Activated naive CD8-positive, alpha-beta T cell (primary cell): ENCODE data around the gene BCKDHA.

Source experiments
- H3K27ac Mint-ChIP-seq: one replicate; pipeline ENCODE4 v1.8.0; 2021; ENCODE audit warnings: mixed read lengths
- H3K27me3 Mint-ChIP-seq: one replicate; pipeline ENCODE4 v1.8.0; 2021; ENCODE audit warnings: mixed read lengths
- H3K36me3 Mint-ChIP-seq: one replicate; pipeline ENCODE4 v1.8.0; 2021; ENCODE audit warnings: mixed read lengths
- H3K4me1 Mint-ChIP-seq: one replicate; pipeline ENCODE4 v1.8.0; 2021; ENCODE audit warnings: low read depth, mixed read lengths
- H3K4me3 Mint-ChIP-seq: one replicate; pipeline ENCODE4 v1.8.0; 2021; ENCODE audit warnings: mild to moderate bottlenecking, mixed read lengths
- H3K9me3 Mint-ChIP-seq: one replicate; pipeline ENCODE4 v1.8.0; 2021; ENCODE audit warnings: low read depth, mixed read lengths

The BCKDHA gene

DNA sequence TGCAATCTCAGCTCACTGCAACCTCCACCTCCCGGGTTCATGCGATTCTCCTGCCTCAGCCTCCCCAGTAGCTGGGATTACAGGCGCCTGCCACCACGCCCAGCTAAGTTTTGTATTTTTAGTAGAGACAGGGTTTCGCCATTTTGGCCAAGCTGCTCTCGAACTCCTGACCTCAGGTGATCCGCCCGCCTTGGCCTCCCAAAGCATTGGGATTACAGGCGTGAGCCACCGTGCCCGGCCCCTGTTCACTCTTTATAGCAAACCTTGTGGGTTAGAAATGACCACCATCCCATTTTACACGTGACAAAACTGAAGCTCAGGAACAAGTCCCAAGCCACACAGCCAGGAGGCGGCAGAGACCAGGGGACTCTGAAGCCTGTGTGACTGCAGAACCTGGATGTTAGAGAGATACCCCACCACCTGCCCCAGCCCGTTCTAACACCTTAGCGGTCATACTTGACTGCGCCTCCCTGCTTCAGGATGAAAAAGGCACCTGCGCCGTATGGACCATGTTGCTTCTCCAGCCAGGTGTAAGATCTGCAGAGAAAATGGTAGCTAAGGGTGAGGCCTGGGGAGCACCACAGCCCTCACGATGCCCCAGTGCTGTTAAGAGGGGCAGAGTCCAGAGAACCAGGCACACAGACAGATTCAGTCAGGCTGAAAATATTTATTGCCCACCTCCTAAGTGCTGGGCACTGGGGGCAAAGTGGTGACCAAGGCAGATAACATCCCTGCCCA lies 38.5 kb downstream of the BCKDHA start:
- H3K4me3 Mint-ChIP-seq: no peak overlapping the region
- no peaks in the 10 kb centered on the region for H3K9me3 Mint-ChIP-seq
- H3K36me3 Mint-ChIP-seq: peaks cover 4% of the 10 kb centered on the region
- no peaks in the 10 kb centered on the region for H3K27me3 Mint-ChIP-seq
- H3K4me1 Mint-ChIP-seq: peaks cover 11% of the 10 kb centered on the region
- no peak overlapping the region for H3K27ac Mint-ChIP-seq

DNA sequence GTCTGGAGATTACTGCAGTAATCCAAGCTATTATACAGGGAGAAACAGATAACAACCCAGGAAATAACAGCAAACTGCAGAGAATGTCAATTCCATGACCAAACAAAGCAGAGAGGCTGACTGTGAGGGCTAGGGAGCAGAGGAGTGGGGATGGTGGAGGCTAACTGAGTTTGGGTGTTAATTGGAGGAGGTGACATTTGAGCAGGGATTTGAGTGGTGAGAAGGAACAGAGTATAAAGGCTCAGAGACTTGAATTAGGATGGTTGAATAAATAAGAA lies 39.0 kb downstream of the BCKDHA start:
- Mint-ChIP-seq H3K4me1 (peaks cover 11% of the 10 kb centered on the region), H3K9me3 (no peaks in the 10 kb centered on the region), H3K4me3 (no peak overlapping the region), H3K27ac (no peak overlapping the region), H3K27me3 (no peaks in the 10 kb centered on the region), H3K36me3 (peaks cover 4% of the 10 kb centered on the region)

DNA sequence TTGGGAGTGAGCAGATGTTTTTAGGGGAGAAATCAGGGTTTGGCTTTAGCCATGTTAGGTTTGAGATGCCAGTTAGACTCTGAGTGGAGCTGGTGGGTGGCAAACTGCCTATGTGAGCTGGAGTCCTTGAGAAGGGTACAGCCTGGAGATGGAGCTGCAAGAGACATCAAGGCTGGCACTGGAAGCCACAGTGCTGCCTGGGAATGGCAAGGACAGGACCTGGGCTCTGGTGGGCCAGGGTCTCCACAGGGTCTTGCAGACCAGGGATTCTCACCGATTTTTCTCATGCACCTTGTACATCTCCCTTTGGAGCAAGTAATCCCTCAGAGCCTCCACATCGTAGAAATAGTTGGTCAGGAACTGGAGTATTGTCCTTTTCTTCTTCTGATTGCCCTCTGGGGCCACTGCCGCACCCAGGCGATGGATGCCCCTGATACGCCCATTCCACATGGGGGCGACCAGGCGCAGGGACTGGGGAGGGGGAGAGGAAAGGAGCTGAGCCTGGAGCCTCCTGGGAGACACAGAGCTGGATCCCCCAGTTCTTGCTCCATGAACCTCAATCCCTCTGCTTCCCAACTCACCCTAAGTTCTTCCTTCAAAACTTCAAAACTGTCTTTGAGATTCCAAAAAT lies 40.4 kb downstream of the BCKDHA start:
- Mint-ChIP-seq H3K36me3 (no peaks in the 10 kb centered on the region), H3K27ac (peak overlapping the region; percentile 50), H3K4me3 (no peak overlapping the region), H3K4me1 (peaks cover 11% of the 10 kb centered on the region), H3K27me3 (no peaks in the 10 kb centered on the region), H3K9me3 (no peaks in the 10 kb centered on the region)

DNA sequence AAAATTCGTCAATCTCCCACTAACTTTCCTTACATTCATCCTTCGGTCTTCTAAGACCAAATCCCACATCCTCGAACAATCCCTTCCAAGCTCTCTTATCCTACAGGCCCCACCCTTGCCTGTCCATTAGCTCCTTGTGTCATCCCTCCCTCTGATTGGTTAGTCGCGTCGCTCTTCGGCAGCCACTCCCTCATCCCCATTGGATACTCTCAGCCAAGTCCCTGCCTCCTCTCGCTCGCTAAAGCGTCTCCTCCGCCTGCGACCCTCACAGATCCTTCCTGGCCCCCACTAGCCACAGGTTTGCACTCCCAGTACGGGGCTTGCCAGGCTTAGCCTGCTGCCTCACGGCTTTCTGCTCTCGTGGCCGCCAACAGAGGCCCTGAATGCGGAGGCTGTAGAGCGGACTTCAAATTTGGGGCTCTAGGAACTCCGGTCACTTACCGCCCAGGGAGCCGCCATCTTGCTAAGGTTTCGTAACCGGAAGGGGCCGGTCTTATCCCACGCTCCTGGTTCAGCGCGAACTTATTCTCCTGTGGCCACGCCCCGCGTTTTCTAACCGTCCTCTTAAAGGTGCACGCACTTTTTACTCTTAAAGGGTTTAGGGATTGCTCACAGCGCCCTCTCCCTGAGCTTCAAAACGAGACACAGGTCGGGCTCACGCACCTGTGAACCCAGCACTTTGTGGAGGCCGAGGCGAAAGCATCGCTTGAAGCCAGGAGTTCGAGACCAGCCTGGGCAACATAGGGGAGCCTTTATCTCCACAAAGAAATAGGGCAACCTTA lies 42.0 kb downstream of the BCKDHA start, which contains the start of gene DMAC2:
Gene DMAC2, minus strand, starts transcription at position 472 of the 782 bp plus-strand sequence. Its CDS starts 13 bp downstream, at position 459.
- Mint-ChIP-seq H3K27ac (no peak within 1 kb of the TSS), H3K36me3 (no peaks in the 10 kb centered on the region), H3K4me1 (peaks cover 9% of the 10 kb centered on the region), H3K4me3 (no peak within 1 kb of the TSS), H3K9me3 (no peaks in the 10 kb centered on the region), H3K27me3 (no peaks in the 10 kb centered on the region)

DNA sequence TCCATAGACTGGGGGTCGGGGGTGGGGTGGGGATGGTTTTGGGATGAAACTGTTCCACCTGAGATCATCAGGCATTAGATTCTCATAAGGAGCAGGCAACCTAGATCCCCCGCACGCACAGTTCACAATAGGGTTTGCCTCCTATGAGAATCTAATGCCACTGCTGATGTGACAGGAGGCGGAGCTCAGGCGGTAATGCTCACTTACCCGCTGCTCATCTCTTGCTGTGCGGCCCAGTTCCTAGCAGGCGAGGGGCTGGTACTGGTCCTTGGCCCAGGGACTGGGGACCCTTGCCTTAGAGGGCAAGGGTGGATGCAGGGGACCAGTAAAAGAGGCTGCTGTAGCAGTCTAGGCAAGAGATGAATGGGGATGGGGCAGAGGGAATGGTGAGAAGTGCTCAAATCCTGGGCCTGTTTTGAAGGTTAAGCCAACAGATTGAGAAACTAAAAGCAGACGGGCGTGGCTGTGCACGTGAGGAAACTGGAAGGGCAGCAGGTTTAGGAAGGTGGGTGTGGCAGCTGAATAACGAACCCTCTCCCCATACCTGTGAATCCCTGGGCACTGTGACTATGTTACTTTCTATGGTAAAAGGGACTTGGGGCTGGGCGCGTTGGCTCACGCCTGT lies 43.8 kb downstream of the BCKDHA start:
- H3K4me1 Mint-ChIP-seq: peaks cover 9% of the 10 kb centered on the region
- H3K4me3 Mint-ChIP-seq: no peak overlapping the region
- no peaks in the 10 kb centered on the region for H3K9me3 Mint-ChIP-seq
- H3K36me3 Mint-ChIP-seq: no peaks in the 10 kb centered on the region
- no peak overlapping the region for H3K27ac Mint-ChIP-seq
- H3K27me3 Mint-ChIP-seq: no peaks in the 10 kb centered on the region

DNA sequence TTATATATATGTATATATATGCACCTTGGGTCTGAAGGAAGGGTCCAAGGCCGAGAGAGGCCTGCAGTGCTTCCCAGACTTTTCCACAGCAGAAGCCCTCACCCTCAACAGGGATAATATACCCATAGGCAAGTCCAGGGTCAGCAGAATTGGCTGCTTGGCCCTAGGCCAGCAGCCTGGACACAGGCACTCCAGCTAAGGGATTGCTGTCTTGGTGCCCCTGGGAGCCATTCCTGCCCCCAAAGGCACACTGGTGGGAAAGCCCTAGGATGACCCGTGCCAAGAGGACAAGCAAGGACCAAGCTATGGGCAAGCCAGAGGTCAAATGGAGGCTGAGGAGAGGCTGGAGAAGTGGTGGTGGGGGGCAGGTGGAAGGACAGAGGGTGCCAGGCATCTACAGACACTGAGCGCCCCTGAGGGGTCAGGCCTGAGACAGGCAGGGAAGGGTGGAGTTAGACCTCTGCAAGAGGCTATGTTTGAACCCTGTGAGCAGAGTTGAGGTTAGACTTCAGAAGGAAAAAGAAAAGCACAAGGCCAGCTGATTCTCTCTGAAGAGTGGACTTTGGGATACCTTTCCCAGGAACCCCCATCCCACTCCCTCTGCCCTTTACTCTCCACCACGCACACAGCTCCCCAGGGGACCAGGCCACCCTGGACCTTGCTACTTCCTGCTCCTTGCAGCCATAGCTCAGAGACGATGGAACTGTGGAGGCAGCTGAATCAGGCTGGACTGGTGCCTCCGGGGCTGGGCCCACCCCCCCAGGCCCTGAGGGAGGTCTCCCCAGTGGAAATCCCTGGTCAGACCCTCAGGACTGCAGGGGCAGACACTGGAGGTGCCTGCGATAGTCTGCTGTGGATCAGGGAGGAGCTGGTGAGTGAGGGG lies 45.1 kb downstream of the BCKDHA start, which contains the start of gene ERICH4:
Gene ERICH4, plus strand, starts transcription at position 684 of the 883 bp plus-strand sequence. Its CDS starts 14 bp downstream, at position 698.
- Mint-ChIP-seq H3K4me1 (peaks cover 8% of the 10 kb centered on the region), H3K27me3 (no peaks in the 10 kb centered on the region), H3K4me3 (no peak within 1 kb of the TSS), H3K36me3 (no peaks in the 10 kb centered on the region), H3K27ac (peak within 1 kb of the TSS; percentile 2), H3K9me3 (no peaks in the 10 kb centered on the region)

DNA sequence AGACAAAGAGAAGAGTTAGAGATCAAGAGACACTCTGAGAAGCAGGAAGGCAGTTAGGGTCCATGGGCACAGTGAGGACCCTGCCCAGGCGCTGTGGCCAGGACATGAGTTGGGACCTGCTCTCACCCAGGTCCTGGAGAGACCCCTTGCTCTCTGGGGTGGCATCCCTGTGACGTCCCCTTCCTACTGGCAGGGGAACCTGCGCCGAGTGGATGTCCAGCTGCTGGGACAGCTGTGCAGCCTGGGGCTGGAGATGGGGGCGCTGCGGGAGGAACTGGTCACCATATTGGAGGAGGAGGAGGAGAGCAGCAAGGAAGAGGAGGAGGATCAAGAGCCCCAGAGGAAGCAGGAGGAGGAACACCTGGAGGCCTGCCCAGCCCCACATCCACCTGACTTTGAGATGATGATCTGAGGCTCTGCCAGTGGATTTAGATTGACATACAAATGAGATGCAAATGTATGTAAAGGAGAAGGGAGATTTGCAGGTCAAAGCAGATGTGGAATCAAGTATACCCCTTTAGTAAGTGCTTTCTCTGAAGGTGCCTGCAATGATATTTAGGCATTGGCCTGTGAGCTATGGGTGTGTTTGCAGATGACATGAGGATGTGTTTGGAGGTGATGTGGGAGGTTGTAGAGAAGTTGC lies 46.3 kb downstream of the BCKDHA start:
- no peaks in the 10 kb centered on the region for H3K27me3 Mint-ChIP-seq
- peaks cover 2% of the 10 kb centered on the region for H3K4me1 Mint-ChIP-seq
- H3K27ac Mint-ChIP-seq: no peak overlapping the region
- H3K9me3 Mint-ChIP-seq: no peaks in the 10 kb centered on the region
- no peaks in the 10 kb centered on the region for H3K36me3 Mint-ChIP-seq
- no peak overlapping the region for H3K4me3 Mint-ChIP-seq

DNA sequence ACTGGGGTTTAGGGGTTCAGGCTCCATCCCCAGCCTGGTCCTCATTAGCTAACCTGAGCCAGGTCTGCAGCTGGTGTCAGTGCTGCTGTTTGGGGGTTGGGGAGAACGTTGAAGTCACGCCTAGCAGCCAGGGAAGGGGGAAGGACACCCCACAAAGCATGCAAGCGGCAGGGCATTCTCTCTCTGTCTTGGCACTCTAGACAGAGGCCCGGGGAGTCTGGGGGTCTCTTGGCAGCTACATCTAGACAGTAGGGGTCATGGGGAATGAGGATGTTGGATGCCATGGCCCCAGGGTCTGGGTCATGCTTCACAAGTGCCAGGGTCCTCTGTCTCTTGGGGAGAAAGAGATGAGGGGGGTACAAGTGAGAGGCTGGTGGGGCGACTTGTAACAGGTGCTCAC lies 48.0 kb downstream of the BCKDHA start:
- no peaks in the 10 kb centered on the region for H3K36me3 Mint-ChIP-seq

DNA sequence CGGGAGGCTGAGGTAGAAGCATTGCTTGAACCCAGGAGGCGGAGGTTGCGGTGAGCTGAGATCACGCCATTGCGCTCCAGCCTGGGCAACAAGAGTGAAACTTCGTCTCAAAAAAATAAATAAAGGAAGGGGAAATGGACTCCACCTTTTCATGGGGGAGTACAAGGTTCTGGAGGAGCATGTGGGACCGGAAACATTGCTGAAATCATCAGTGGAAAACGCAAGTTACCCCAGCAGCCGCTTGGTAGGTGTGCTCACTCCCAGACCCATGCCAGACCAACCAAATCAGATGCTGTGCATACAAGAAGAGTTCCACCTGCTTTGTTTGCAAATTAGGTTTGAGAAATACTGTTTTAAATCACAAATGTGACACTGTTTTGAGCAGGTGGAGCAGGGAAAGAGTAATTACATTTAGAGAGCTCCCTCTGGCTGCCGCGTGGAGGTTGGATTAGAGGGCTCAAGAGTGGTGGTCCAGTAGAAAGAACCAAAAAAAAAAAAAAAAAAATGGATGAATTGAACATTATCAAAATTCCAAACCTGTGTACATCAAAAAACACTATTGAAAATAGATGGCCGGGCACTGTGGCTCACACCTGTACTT lies 50.2 kb downstream of the BCKDHA start:
- H3K27me3 Mint-ChIP-seq: no peaks in the 10 kb centered on the region
- H3K9me3 Mint-ChIP-seq: no peaks in the 10 kb centered on the region
- peak overlapping the region; percentile 7 for H3K4me3 Mint-ChIP-seq
- H3K4me1 Mint-ChIP-seq: peaks cover 7% of the 10 kb centered on the region
- no peaks in the 10 kb centered on the region for H3K36me3 Mint-ChIP-seq
- H3K27ac Mint-ChIP-seq: no peak overlapping the region

More for the DNA sequence above, 48.0 kb downstream of the BCKDHA start:
- no peak overlapping the region for H3K27ac Mint-ChIP-seq
- peaks cover 7% of the 10 kb centered on the region for H3K4me1 Mint-ChIP-seq
- H3K27me3 Mint-ChIP-seq: no peaks in the 10 kb centered on the region
- H3K4me3 Mint-ChIP-seq: no peak overlapping the region
- no peaks in the 10 kb centered on the region for H3K9me3 Mint-ChIP-seq

DNA sequence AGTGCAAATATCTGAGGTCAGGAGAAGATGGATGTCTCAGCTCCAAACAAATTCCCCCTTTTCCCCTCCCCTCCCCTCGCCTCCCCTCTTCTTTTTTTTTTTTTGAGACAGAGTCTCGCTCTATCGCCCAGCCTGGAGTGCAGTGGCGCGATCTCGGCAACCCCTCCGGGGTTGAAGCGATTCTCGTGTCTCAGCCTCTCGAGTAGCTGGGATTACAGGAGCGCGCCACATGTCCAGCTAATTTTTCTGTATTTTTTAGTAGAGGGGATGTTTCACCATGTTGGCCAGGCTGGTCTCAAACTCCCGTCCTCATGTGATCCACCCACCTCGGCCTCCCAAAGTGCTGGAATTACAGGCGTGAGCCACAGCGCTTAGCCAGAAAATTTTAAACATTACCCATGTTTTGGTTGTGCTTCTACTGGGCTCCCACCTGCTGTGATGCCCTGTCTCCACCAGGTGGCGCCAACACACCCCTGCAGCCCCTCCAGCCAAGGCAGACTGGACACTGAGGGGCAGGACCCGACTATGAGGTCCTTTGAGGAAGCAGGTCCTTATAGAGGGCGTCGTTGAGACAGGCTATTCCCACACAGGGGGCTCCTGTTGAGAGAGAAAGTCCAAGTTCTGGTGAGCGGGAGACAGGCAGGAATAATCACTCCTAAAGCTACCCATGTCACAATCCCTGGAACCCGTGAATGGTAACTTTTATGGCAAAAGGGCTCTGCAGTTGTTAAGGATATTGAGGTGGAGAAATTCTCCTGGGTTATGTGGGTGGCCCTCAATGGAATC lies 51.7 kb downstream of the BCKDHA start:
- Mint-ChIP-seq H3K36me3 (no peaks in the 10 kb centered on the region), H3K27me3 (no peaks in the 10 kb centered on the region), H3K4me3 (peak overlapping the region; percentile 83), H3K9me3 (no peaks in the 10 kb centered on the region), H3K27ac (no peak overlapping the region), H3K4me1 (peaks cover 7% of the 10 kb centered on the region)

DNA sequence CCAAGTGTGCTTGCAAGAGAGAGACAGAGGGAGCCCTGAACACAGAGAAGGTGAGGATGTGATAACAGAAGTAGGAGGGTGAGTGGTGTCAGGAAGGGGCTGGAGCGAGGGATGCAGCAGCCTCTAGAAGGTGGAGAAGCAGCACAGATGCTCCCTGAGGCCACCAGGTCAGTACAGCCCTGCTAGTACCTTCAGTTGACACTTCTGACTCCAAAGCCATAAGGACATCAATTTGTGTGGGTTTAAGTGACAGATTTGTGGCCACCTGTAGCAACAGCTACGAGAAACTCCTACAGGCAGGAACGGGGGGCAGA lies 52.2 kb downstream of the BCKDHA start:
- peaks cover 7% of the 10 kb centered on the region for H3K4me1 Mint-ChIP-seq
- no peaks in the 10 kb centered on the region for H3K36me3 Mint-ChIP-seq
- H3K9me3 Mint-ChIP-seq: no peaks in the 10 kb centered on the region
- no peak overlapping the region for H3K27ac Mint-ChIP-seq
- no peaks in the 10 kb centered on the region for H3K27me3 Mint-ChIP-seq
- H3K4me3 Mint-ChIP-seq: no peak overlapping the region

DNA sequence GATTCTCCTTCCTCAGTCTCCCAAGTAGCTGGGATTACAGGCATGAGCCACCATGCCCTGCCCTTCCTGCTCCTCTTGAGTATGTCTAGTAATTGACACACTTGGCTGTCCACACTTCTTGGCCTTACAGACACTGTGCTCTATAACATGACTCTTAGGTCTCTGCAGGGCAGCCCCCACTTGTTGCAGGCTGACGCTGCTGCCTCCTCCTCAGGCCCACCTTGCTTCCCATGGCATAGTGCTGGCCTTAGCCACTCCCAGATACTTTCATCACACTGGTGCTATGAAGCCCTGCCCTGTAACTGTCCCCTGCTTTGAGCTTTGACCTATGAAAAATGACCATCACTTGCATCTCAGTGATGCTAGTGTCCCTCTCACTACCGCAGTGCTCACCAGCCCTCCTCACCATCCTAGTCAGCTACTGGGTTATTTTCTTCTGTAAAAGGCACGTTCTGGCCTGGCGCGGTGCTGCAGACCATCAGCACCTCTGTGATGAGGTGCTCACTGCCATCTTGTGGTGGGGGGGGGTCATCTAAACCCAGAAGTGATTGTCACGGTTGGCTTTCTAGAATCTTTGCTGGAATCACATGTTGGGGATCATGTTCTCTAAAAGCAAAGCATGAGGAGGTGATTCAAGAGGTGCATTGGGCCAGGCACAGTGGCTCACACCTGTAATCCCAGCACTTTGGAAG lies 55.1 kb downstream of the BCKDHA start:
- Mint-ChIP-seq H3K27ac (no peak overlapping the region), H3K4me1 (peaks cover 19% of the 10 kb centered on the region), H3K36me3 (no peaks in the 10 kb centered on the region), H3K27me3 (no peaks in the 10 kb centered on the region), H3K4me3 (no peak overlapping the region), H3K9me3 (no peaks in the 10 kb centered on the region)

DNA sequence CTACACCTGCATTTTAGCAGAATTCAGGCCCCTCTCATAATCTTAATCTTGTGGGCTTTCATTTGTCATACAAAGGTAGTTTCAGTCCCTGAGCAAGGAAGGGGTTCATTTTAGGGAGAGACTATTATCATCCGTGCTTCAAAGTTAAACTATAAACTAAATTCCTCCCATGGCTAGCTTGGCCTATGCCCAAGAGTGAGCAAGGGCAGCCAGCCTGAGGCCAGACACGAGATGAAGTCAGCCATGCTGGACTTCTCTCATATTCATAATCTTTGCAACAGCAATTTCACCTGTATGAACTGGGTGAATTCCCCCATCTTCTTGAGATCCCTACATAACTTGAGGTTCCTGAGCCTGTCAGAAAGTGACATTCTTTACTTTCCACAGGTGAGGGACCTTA lies 58.3 kb downstream of the BCKDHA start:
- Mint-ChIP-seq H3K27me3 (no peaks in the 10 kb centered on the region), H3K4me3 (no peak overlapping the region), H3K36me3 (no peaks in the 10 kb centered on the region), H3K27ac (no peak overlapping the region), H3K4me1 (peaks cover 17% of the 10 kb centered on the region), H3K9me3 (no peaks in the 10 kb centered on the region)
